Frontal cortex (tissue), 4 donors: Measurements from ENCODE around the gene PSTPIP2. TPM values are rescaled to one million over a fixed set of nuclear protein-coding genes. Genes with fewer than 3 reads are reported as not detected.
"Not testable (repeated sequence)": the region's sequence is repeated elsewhere in the genome, so short reads cannot be mapped to it uniquely, and the experiment has no call there.

Experiments used
- DNase-seq, 2 donors: peaks; one replicate each; pipeline ENCODE4 v3.0.0; 2012; ENCODE audit warnings: low spot score in 2 of 2
- FAIRE-seq: peaks from 2 replicates; lab custom pipeline; 2012; peaks lifted over from hg19 to GRCh38; lab: Jason Lieb, UNC
- total RNA-seq: library from RNA; depleted of rRNA; stranded (reverse); fragments of >200 nt; gene quantifications from one replicate; pipeline ENCODE4 v1.2.3, GENCODE V29; 2014
- donor health status: control.
- donor health status: control.
- donor health status: control.

Gene PSTPIP2
- total RNA-seq, 1 donor from 2014 or later: 0.41 TPM

DNA sequence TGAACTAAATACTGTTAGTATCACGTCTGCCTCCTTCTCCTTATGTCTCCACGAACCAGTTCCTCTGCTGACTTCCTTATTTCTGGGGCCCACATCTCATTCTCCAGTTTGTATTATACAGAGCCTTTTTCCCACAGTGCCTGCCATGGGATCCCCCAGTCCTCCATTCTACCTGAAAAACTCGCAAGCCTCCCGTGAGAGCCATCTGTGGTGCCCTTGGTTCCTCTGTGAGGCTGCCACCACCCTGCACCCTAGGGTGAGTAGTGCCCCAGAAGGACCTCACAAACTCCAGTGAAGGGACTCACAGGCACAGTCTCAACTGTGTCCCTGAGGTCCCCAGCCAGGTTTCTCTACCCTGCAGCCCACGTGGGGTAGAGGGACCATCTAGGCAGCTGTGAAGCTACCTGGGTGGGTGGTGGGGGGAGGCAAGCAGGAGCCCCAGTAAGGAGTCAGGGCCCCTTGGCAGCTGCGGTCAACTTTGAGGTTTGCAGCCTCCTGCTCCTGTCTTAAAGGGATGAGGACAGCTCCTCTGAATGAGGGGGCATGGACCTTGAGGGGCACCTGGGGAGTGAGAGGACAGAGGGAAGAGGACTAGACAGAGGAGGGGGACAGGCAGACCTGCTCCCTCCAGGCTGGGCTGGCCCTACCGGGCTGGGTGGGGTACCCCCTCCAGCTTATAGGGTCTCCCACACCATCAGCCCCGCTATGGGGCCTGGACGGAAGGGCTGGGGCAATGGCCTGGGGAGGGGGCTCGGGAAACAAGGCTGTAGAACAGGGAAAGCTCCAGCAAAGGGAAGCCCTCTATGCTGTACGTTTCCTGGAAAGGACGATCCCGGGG, 1.0 kb downstream of the PSTPIP2 start:
- no peak for FAIRE-seq

DNA sequence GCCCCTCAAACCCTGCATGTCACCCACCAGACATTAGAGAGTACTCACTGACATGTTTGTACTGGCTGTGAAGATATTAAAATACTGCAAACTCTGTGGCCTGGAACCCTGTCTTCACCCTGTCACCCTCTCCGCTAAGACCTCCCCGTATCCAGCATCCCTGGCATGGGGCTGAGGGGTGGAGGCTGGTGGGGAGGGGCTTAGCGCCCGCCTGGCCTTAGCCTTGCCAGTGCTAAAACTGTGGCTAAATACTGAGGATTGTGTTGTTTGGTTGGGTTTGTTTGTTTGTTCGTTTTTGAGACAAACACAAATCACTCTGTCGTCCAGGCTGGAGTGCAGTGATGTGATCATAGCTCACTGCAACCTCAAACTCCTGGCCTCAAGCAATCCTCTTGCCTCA, 1.8 kb downstream of the PSTPIP2 start:
- FAIRE-seq (no peak), DNase-seq (no peak)

More for the DNA sequence above, 1.0 kb downstream of the PSTPIP2 start:
- no peak for DNase-seq

DNA sequence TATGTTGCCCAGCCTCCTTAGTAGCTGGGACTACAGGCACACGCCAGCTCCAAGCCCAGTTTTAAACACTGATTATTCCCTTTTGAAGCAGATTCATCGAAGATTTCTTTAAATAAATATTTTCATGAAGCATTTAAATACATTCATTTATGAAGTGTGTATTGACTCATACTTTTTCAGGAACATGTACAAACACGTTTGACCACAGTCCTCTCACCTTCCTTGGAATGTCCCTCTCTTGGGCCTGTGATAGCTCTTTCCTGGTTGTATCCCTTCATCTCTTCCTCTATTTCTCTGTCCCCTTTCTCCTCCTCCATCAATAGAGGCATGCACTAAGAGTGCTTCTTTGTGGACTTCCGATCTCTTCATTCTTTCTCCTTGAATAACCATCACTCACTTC, 2.5 kb downstream of the PSTPIP2 start:
- FAIRE-seq: no peak
- no peak for DNase-seq

DNA sequence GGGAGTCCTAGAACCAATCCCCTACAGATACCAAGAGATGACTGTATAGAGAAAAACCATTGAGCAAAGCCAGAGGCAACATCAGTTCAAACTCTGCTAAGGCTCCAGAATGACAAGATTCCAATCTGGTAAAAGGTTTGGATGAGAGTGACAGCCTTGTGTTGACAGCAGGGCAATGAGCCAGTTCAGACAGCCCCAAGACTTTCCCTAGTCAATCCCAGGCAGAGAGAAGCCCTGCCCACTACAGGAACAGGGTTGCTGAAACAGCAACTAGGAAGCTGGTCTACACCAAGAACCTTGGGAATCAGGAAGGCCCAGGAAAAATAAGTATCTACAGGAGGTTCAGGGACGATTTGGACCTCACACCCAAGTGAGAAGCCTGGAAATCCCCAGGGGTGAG, 3.3 kb downstream of the PSTPIP2 start:
- no peak for DNase-seq

DNA sequence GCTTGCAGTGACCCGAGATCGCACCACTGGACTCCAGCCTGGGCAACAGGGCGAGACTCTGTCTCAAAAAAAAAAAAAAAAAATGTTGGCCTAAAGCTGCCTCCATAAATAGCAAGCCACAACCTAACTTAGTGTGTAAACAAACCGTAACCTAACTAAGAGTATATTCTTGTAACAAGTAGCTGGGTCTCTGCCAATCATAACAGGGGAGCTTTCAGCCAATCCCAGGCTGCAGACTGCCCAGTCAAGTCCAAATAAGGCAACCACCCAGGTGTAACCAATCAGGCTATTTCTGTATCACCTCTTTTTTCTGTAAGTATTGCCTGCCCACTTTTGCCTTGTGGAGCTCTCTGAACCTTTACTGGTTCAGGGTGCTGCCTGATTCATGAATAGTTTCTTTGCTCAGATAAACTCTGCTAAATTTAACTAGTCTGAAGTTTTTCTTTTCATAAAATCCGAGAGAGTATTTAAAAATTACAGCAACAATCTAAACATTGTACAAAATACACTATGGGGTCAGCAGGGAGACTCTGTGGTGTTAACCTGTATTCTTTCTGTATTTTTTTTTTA, 4.5 kb downstream of the PSTPIP2 start:
- no peak for DNase-seq
- FAIRE-seq: no peak

More for the DNA sequence above, 3.3 kb downstream of the PSTPIP2 start:
- no peak for FAIRE-seq

DNA sequence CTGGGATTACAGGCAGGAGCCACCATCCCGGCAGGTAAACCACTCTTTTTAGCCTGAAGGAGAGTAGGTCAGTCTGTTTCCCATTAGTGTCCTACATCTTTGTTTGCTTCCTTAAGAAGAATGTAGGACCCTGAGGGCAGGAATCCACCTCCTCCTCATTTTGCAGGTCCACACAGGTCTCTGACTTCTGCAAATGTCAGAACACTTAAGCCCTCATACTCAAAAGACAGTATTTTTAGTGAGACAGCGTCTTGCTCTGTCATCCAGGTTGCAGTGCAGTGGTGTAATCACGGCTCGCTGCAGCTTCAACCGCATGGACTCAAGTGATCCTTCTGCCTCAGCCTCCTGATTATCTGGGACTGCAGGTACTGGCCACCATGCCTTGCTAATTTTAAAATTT, 9.3 kb downstream of the PSTPIP2 start:
- DNase-seq (no peak), FAIRE-seq (no peak)

DNA sequence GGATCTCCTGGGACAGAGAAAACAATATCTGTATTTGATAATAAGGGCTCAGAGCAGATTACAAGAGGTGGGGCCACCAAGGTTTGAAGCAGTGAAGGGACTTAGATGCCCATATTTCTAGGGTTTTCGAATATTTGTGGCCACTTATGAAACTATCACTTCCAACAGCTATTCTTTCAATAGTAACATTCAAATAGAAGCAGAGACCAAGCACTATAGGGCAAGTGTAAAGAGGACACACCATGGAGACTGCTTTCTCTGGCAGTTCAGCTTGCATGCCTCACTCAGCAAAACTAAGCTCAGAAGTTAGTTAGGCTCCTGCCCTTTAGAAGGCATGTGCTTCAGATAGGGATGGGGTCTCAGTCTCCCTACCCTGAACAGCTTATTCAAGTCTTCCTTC, 10.3 kb downstream of the PSTPIP2 start:
- FAIRE-seq: no peak
- no peak for DNase-seq

DNA sequence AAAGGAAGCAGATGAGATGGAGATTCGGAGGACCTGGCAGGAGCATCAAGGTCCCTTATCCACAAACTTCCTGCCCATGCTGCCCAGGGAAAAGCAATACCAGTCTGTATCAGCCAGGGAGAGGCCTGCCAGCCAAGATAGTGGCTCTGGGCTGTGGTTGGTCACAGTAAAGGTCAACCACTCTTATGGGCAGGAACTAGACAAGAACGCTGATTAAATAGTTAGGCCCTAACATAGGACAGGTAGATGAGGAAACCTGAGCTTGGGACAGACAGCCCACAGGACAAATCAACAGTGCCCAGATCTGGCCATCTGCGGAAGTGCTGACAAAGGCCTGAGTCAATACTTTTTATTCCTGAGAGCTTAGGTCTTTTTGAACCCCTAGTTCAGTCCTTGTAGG, 10.7 kb downstream of the PSTPIP2 start:
- FAIRE-seq: no peak

DNA sequence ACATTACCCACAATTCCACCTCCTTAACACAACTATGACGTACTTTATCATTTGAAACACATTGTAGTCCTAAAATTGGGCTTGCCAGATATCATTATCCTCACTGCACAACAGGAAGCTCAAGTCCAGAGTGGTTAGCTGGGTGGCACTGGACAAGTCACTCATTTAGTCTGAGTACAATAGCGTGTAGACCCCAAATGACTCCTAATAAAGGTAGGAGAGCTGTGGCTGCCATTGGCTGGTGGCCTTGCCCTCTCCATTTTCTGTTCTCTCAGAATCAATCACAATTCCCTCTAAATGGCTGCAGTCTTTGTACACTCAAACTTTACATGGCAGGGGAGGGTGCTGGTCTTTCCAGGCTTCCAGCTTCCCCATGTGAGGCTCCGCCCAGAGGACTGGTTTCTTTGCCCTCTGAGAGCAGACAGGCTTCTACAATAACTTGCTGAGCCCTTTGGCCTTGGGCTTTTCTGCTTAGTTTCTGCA, 11.7 kb downstream of the PSTPIP2 start:
- no peak for FAIRE-seq
- DNase-seq: no peak

More for the DNA sequence above, 10.7 kb downstream of the PSTPIP2 start:
- DNase-seq: no peak

DNA sequence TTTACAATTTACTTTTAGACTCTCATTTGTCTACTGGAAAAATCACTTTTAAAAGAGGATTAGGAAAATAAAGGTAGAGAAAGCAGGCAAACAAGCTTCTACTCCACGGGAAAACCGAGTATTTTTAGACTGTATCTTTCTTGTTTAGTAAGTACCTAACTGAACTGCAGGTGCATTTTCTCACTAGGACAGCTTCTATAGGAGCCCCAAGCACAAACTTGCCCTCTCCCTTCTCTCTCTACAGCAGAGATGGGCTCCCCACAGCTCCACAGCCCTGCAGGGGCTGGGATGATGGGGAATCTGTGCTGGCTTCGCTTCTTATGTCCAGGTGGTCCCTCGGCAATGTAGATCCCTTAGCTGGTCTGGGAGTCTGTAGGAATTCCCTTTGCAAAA, 16.2 kb downstream of the PSTPIP2 start:
- no peak for DNase-seq
- no peak for FAIRE-seq

DNA sequence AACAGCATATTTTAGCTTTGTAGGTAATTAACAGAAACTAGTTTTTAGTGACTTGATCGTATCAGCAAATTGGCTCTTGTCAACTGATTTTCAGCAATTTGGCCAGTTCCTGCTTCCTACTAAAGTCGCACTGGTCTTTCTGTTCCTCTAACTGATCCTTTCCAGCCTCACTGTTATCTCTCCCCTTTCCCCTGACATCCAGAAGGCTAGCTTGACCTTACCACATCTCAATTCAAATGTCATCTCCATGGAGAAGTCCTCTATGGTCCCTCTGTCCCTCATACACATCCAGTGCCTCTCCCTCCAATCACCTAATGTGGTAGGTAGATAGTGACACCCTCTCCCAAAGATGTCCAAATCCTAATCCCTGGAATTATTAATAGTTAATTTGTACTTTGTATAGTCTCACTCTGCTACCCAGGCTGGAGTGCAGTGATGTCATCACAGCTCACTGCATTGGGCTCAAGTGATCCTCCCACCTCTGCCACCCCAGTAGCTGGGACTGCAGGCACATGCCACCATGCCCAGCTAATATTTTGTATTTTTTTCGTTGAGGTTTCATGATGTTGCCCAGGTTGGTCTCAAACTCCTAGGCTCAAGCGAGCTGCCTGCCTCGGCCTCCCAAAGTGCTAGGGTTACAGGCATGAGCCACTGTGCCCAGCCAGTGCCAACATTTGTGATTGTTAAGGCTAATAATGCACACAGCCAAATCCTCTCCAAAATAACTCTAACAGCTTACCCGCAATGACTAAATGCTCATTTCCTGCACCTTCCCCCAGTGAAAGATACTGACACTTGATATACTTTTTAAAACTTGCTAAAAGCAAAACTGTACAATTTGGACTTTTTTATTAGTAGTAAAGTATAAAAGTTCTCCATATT, 16.9 kb downstream of the PSTPIP2 start:
- FAIRE-seq: no peak
- DNase-seq: no peak

DNA sequence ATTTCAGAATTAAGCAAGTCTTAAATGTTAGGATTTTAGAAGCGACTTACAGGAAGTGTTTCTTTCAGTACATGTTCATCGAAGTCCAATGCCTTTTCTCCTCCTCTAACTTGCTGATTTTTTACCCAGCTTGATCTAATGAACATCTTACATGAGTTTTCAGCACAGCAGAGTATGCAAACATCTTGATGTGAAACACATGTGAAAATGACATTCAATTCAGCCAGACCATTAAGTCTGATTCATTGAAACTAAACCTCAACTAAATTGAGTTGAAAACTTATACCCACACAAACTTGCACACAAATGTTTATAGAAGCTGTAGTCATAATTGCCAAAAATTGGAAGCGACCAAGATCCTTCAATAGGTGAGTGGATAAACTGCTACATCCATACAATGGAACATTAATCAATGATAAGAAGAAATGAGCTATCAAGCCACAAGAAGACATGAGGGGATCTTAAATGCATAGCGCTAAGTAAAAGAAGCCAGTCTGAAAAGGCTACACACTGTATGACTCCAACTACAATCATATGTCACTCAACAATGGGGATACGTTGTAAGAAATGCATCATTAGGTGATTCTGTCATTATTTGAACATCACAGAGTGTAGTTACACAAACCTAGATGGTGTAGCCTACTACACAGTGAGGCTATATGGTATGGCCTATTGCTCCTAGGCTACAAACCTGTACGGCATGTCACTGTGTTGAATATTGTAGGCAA, 18.5 kb downstream of the PSTPIP2 start:
- no peak for FAIRE-seq
- DNase-seq: no peak

DNA sequence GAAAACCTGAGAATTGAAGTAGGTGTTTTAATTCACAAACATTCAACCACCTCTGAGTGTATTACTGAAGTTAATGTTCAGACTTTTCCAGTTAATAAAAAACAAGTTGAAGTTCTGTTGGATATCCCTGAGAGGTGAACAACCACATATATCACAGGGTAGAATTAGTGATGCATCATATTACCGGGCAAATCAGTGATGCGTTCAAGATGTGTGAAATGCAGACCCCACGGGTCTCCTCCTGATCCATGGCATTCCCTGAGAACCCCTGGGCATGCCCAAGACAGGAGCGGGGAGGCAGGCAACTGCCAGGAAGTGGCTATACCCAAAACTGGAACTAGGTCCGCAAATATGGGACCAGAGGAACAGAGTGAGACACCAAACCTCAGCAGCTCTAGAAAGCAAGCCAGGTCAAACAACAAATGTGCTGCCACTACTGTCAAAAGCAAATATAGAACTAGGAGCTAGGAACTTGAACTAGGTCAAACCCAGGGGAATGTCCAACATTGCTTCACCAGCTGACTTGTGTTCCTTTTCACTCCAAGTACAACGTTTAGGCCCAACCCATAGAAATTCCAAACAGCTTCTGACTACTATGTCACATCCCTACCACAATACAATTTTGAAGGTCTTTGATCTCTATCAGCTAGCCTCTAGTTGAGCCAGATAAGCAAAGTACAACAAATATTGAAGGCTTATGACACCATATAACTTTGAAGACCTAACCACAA, 20.2 kb downstream of the PSTPIP2 start:
- no peak for DNase-seq
- no peak for FAIRE-seq

DNA sequence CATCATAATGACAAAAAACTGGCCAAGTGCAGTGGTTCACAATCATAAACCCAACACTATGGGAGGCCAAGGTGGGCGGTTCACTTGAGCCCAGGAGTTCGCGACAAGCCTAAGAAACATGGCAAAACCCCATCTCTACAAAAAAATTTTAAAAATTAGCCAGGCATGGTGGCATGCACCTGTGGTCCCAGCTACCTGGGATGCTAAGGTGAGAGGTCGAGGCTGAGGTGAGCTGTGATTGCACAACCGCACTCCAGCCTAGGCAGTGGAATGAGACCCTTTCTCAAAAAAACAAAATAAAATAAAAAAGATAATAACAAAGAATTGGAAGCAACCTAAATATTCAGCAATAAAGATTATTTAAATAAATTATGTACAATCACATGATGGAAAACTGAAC, 21.8 kb downstream of the PSTPIP2 start:
- DNase-seq: no peak
- no peak for FAIRE-seq

DNA sequence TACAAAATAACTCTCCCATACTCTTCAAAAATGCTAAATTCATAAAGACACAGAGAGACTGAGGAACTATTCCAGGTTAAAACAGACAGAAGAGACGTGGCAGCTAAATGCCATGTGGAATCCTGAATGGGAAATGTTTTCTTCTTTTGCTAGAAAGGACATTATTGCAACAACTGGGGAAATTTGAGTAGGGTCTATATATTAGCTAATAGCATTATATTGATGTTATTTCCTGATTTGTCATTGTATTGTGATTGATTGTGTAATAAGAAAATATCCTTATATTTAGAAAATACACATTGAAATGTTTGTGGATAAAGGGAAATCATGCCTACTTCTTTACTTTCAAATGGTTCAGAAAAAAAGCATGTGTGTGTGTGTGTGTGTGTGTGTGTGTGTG, 23.4 kb downstream of the PSTPIP2 start:
- DNase-seq (no peak), FAIRE-seq (no peak)

DNA sequence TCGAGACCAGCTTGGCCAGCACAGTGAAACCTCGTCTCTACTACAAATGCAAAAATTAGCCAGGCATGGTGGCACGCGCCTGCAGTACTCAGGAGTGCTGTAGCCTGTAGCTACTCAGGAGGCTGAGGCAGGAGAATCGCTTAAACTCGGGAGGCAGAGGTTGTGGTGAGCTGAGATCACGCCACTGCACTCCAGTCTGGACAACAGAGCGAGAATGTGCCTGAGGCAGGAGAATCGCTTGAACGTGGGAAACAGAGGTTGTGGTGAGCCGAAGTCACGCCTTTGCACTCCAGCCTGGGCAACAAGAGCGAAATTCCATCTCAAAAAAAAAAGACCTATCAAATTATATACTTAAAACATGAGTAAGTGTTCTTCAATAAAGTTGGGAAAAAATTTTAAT, 24.7 kb downstream of the PSTPIP2 start:
- not testable (repeated sequence) for DNase-seq, FAIRE-seq

DNA sequence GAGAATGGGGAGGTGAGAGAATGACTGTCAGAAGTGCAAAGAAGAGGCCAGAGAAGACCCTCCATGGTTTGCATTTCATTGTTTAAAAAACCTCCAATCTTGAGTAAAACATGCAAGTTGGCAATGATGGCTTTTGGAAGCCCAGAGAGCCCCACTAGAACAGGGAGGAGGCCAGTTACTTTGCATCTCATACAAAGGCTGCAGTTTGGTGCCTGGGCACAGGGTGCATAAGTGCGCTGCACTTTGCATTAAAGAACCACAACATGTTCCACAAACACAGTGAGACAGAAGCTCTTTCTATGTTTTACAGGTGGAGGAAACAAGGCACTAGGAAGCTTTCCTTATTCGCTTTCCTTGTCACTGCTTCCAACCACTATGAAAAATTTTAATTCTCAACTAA, 25.4 kb downstream of the PSTPIP2 start:
- FAIRE-seq: no peak
- no peak for DNase-seq

DNA sequence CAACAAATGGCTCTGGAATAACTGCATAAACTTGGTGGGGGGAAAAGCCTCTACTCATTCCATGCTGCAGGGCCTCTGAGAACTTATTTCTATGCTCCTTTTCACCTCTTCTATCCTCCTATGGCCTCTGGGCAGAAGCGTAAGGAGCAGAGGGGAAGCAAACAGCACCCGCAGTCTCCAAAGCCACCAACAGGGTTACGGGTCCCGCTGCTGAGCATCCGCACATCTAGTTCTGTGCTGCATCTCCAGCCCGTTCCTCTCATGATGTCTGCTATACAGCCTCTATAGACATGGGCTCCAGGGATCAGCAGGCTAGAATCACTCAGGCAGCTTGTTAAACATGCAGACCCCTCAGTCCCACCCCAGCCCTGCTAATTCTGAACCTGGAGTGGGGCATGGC, 25.9 kb downstream of the PSTPIP2 start:
- no peak for FAIRE-seq

DNA sequence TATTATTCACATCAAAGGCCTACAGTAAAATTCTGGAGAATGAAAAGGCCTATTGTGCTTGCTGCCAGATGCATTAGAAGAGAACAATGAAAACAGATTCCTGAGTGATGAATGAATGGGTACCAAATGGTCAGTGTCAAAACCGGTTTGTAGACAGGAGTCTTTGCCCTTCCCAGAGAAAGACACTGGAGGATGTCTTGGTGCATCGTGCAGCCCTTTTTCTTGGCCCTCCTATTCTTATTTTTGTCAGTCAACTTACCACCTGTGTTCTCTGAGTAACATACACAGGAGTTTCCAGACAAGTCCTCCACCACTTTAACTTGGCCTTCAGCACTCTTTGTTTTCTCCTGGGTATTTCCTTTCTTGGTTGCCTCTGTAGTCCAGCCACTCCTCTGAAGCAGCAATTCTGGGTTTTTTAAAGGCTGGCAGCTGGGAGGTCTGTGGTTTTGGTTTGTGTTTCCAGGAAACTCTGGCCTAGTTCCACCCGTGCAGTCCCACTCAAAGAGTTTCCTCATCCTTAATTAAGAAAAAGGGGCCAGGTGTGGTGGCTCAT, 29.4 kb downstream of the PSTPIP2 start:
- no peak for DNase-seq
- no peak for FAIRE-seq

More for the DNA sequence above, 25.9 kb downstream of the PSTPIP2 start:
- DNase-seq: no peak
